SKM-1 treated with dmso at 0.1 percent for 144 hours (cell line): ENCODE data around the gene CD84.
"Not testable (repeated sequence)": the region's sequence is repeated elsewhere in the genome, so short reads cannot be mapped to it uniquely, and the experiment has no call there.

ENCODE experiments used
- DNase-seq: peaks from one replicate; lab custom pipeline; 2025; ENCODE audit not compliant: unreplicated experiment; lab: John Stamatoyannopoulos, UW

The CD84 gene

GRCh38 chr1:160579216-160579701, at the start of gene CD84:
Gene CD84 (minus strand): TSS chr1:160579496. CDS start chr1:160579437, 59 bp downstream.
- DNase-seq: peak; percentile 43

GRCh38 chr1:160628799-160629263, 49.5 kb upstream of the CD84 start:
- no peak for DNase-seq

GRCh38 chr1:160627677-160628289, 48.5 kb upstream of the CD84 start:
- not testable (repeated sequence) for DNase-seq

GRCh38 chr1:160626509-160627342, 47.4 kb upstream of the CD84 start:
- no peak for DNase-seq

- peak; percentile 66 for DNase-seq
These were observed 46.6 kb upstream of the CD84 start for GRCh38 chr1:160625725-160626498.

GRCh38 chr1:160625321-160625720, 46.0 kb upstream of the CD84 start:
- no peak for DNase-seq

- DNase-seq: no peak
These were observed 45.2 kb upstream of the CD84 start for GRCh38 chr1:160624464-160624863.

GRCh38 chr1:160623862-160624261, 44.6 kb upstream of the CD84 start:
- no peak for DNase-seq

- no peak for DNase-seq
These were observed 43.9 kb upstream of the CD84 start for GRCh38 chr1:160623227-160623633.

- DNase-seq: no peak
These were observed 43.4 kb upstream of the CD84 start for GRCh38 chr1:160622501-160623226.

- no peak for DNase-seq
These were observed 42.5 kb upstream of the CD84 start for GRCh38 chr1:160621633-160622413.

- DNase-seq: no peak
These were observed 41.8 kb upstream of the CD84 start for GRCh38 chr1:160620942-160621632.

- no peak for DNase-seq
These were observed 40.5 kb upstream of the CD84 start for GRCh38 chr1:160619742-160620277.

- peak; percentile 51 for DNase-seq
These were observed 39.5 kb upstream of the CD84 start for GRCh38 chr1:160618763-160619274.

- DNase-seq: no peak
These were observed 39.0 kb upstream of the CD84 start for GRCh38 chr1:160618327-160618726.

GRCh38 chr1:160615660-160616059, 36.4 kb upstream of the CD84 start:
- DNase-seq: no peak

GRCh38 chr1:160614410-160614809, 35.1 kb upstream of the CD84 start:
- DNase-seq: no peak

GRCh38 chr1:160612613-160613218, 33.4 kb upstream of the CD84 start:
- DNase-seq: no peak
